Measurements from ENCODE around the gene CD109. TPM values are rescaled to one million over a fixed set of nuclear protein-coding genes. Genes with fewer than 3 reads are reported as not detected.

CD109 gene
- total and polyA plus RNA-seq, 2 of the 4 experiments (the other 2 are of a cell fraction) = 3.6 to 5.0 TPM

- H2BK20ac ChIP-seq (ENCODE audit: low read depth, low read length) = no peak overlapping the region
- no peak overlapping the region for H2AK9ac ChIP-seq (replicated peaks; ENCODE audit: low read depth, low read length, poor library complexity)
- no peak overlapping the region for H3K14ac ChIP-seq (replicated peaks; ENCODE audit: low read depth, low read length)
- H3K36me3 ChIP-seq (ENCODE audit: control insufficient read depth, insufficient read depth, low read length) = no peaks in the 10 kb centered on the region
- TF ChIP-seq, protein P1, sequence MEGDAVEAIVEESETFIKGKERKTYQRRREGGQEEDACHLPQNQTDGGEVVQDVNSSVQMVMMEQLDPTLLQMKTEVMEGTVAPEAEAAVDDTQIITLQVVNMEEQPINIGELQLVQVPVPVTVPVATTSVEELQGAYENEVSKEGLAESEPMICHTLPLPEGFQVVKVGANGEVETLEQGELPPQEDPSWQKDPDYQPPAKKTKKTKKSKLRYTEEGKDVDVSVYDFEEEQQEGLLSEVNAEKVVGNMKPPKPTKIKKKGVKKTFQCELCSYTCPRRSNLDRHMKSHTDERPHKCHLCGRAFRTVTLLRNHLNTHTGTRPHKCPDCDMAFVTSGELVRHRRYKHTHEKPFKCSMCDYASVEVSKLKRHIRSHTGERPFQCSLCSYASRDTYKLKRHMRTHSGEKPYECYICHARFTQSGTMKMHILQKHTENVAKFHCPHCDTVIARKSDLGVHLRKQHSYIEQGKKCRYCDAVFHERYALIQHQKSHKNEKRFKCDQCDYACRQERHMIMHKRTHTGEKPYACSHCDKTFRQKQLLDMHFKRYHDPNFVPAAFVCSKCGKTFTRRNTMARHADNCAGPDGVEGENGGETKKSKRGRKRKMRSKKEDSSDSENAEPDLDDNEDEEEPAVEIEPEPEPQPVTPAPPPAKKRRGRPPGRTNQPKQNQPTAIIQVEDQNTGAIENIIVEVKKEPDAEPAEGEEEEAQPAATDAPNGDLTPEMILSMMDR (conservative IDR thresholded peaks at IDR 0.05; ENCODE audit: low read depth, low read length) = no peak
- TF ChIP-seq POLR2A (IDR thresholded peaks at IDR 0.05; ENCODE audit: low read depth, low read length) (no peak), NFE2L2 (IDR thresholded peaks at IDR 0.05; ENCODE audit: low read depth, low read length) (no peak), USF2 (IDR thresholded peaks at IDR 0.05; ENCODE audit: low read depth, low read length) (no peak), SMC3 (IDR thresholded peaks at IDR 0.05; ENCODE audit: low read depth, low read length) (no peak), CHD1 (IDR thresholded peaks at IDR 0.05; ENCODE audit: low read depth, low read length) (no peak), MAZ (IDR thresholded peaks at IDR 0.05; ENCODE audit: borderline replicate concordance, low read depth, low read length) (no peak), MAFK (IDR thresholded peaks at IDR 0.05; ENCODE audit: low read depth, low read length) (no peak), ELK1 (IDR thresholded peaks at IDR 0.05; ENCODE audit: borderline replicate concordance, low read depth, low read length) (no peak), MXI1 (IDR thresholded peaks at IDR 0.05; ENCODE audit: borderline replicate concordance, low read depth, low read length) (no peak)
- no peaks in the 10 kb centered on the region for H3K27me3 ChIP-seq (ENCODE audit: control insufficient read depth, insufficient read depth, low read length)
- ATAC-seq (ENCODE audit: low read depth) (no peak), DNase-seq (no peak)
- H3K9me1 ChIP-seq (ENCODE audit: insufficient read depth, low read length) = peaks cover 4% of the 10 kb centered on the region; the same call in 1 of the 2 replicates
- no peak overlapping the region for H2BK120ac ChIP-seq (ENCODE audit: low read depth, low read length)
- no peaks in the 10 kb centered on the region for H4K20me1 ChIP-seq (ENCODE audit: insufficient read depth, low read length)
- no peak overlapping the region for H4K91ac ChIP-seq (ENCODE audit: insufficient read depth, low read depth, low read length)
- POLR2A ChIA-PET (ENCODE audit: unreplicated experiment) = no interaction called here
- no peak overlapping the region; the same call in 1 of the 2 replicates for H4K5ac ChIP-seq (ENCODE audit: low read depth, low read length)
- H2AFZ ChIP-seq (replicated peaks; ENCODE audit: low read length, poor library complexity) = no peak overlapping the region
- peaks cover 6% of the 10 kb centered on the region for H3K4me1 ChIP-seq (ENCODE audit: control insufficient read depth, insufficient read depth, low read length)
- no peak overlapping the region for H3K56ac ChIP-seq (ENCODE audit: extremely low read depth, insufficient read depth, low read length)
- dilution Hi-C loops (cut with HindIII; ENCODE audit: low sequenced_read_pairs, unreplicated experiment) = no loop called here
- no peak overlapping the region for H3K18ac ChIP-seq (ENCODE audit: low read depth, low read length)
- H3K4me3 ChIP-seq (ENCODE audit: insufficient read depth, low read depth, low read length) = no peak overlapping the region
- H3K79me1 ChIP-seq (ENCODE audit: low read depth in 1 of 2, low read length in 2 of 2) = peaks cover 18 to 41% of the 10 kb centered on the region in 2 experiments
- intact Hi-C loops (cut with micrococcal nuclease) = no loop called here
- H3K4ac ChIP-seq (ENCODE audit: low read depth, low read length) = no peak overlapping the region
- no TSS peak for BruUV-seq (replicated peaks)
- in situ Hi-C loops (cut with MboI; ENCODE audit: low sequenced_read_pairs) = no loop called here
- CTCF ChIA-PET = interaction anchor here (0.7 kb wide), 1 partner anchor 52 kb away, joined by 8 read pairs; no protein-coding TSS in a partner anchor
- H4K8ac ChIP-seq (ENCODE audit: low read depth in 2 of 2, low read length in 2 of 2) = no peak overlapping the region
- H3K23ac ChIP-seq (ENCODE audit: low read depth, low read length) = peak overlapping the region; percentile 34; the same call in 1 of the 2 replicates
- H2BK15ac ChIP-seq (ENCODE audit: low read depth, low read length) = no peak overlapping the region
- H3K4me2 ChIP-seq (ENCODE audit: low read depth, low read length) = no peak overlapping the region
- WGBS, 2 experiments (ENCODE audit: extremely low coverage in 2 of 2, insufficient read length in 1 of 2) = no CpG with 5 or more reads among the region's 4 CpGs
- H3K9ac ChIP-seq (ENCODE audit: low read depth, low read length) = no peak overlapping the region
- H2BK5ac ChIP-seq (ENCODE audit: low read depth, low read length, poor library complexity, severe bottlenecking) = no peak overlapping the region
- H3K9me3 ChIP-seq (ENCODE audit: control insufficient read depth, insufficient read depth, low read length) = no peaks in the 10 kb centered on the region
- H2AK5ac ChIP-seq (ENCODE audit: low read depth, low read length) = no peak overlapping the region
- H3K27ac ChIP-seq (ENCODE audit: insufficient read depth, low read length) = no peak overlapping the region
These were observed 3.9 kb downstream of the CD109 start for GRCh38 chr6:73699676-73700459.

Measured in IMR-90 (cell line).